KOPT-K1 (cell line): ENCODE data around the gene SLC2A11.
"Not testable (repeated sequence)": the region's sequence is repeated elsewhere in the genome, so short reads cannot be mapped to it uniquely, and the experiment has no call there.

Experiments used
- H3K27ac ChIP-seq: fragments of 200-600 bp; sonication (generic); 2 replicates; pipeline ENCODE4 v1.5.1; 2016; ENCODE audit warnings: antibody characterized with exemption, mild to moderate bottlenecking, low read depth, low read length; ENCODE audit not compliant: poor library complexity, severe bottlenecking
- H3K36me3 ChIP-seq: fragments of 200-600 bp; sonication (generic); 2 replicates; pipeline ENCODE4 v1.5.1; 2017; ENCODE audit warnings: antibody characterized with exemption, mild to moderate bottlenecking, low read length, moderate library complexity; ENCODE audit not compliant: insufficient read depth
- H3K9me3 ChIP-seq: fragments of 200-600 bp; sonication (generic); 2 replicates; pipeline ENCODE4 v1.5.1; 2017; ENCODE audit warnings: antibody characterized with exemption, low read length, mild to moderate bottlenecking; ENCODE audit not compliant: insufficient read depth, poor library complexity, severe bottlenecking

SLC2A11 gene

GRCh38 chr22:23849009-23850006 lies 8.4 kb upstream of the SLC2A11 start:
- H3K9me3 ChIP-seq, result no peaks in the 10 kb centered on the region
- H3K36me3 ChIP-seq, result no peaks in the 10 kb centered on the region
- H3K27ac ChIP-seq, result no peak overlapping the region

- Histone ChIP-seq H3K36me3 (no peaks in the 10 kb centered on the region), H3K9me3 (no peaks in the 10 kb centered on the region), H3K27ac (no peak overlapping the region)
These were observed 7.5 kb upstream of the SLC2A11 start for GRCh38 chr22:23850136-23850611.

- Histone ChIP-seq H3K27ac (peak overlapping the region; percentile 80), H3K36me3 (no peaks in the 10 kb centered on the region), H3K9me3 (no peaks in the 10 kb centered on the region)
These were observed 712 bp upstream of the SLC2A11 start for GRCh38 chr22:23856721-23857605.

GRCh38 chr22:23858484-23858815 lies 775 bp downstream of the SLC2A11 start:
- Histone ChIP-seq H3K36me3 (no peaks in the 10 kb centered on the region), H3K27ac (peak overlapping the region; percentile 80), H3K9me3 (no peaks in the 10 kb centered on the region)

GRCh38 chr22:23859201-23859600 lies 1.5 kb downstream of the SLC2A11 start:
- H3K27ac ChIP-seq, result no peak overlapping the region
- H3K9me3 ChIP-seq, result no peaks in the 10 kb centered on the region
- no peaks in the 10 kb centered on the region for H3K36me3 ChIP-seq

GRCh38 chr22:23860187-23860586 lies 2.5 kb downstream of the SLC2A11 start:
- not testable (repeated sequence) for H3K36me3 ChIP-seq, H3K9me3 ChIP-seq, H3K27ac ChIP-seq

- Histone ChIP-seq H3K27ac (no peak overlapping the region), H3K36me3 (no peaks in the 10 kb centered on the region), H3K9me3 (no peaks in the 10 kb centered on the region)
These were observed 4.4 kb downstream of the SLC2A11 start for GRCh38 chr22:23862103-23862502.

- not testable (repeated sequence) for H3K9me3 ChIP-seq, H3K27ac ChIP-seq, H3K36me3 ChIP-seq
These were observed 7.0 kb downstream of the SLC2A11 start for GRCh38 chr22:23864499-23865154.

- H3K27ac ChIP-seq, result no peak overlapping the region
- peaks cover 14% of the 10 kb centered on the region; the same call in 1 of the 2 replicates for H3K36me3 ChIP-seq
- H3K9me3 ChIP-seq, result no peaks in the 10 kb centered on the region
These were observed 10.9 kb downstream of the SLC2A11 start for GRCh38 chr22:23868580-23868979.

- H3K9me3 ChIP-seq, result no peaks in the 10 kb centered on the region
These were observed 17.2 kb downstream of the SLC2A11 start for GRCh38 chr22:23874871-23875270.

GRCh38 chr22:23875801-23876200 lies 18.1 kb downstream of the SLC2A11 start:
- Histone ChIP-seq H3K36me3 (no peaks in the 10 kb centered on the region), H3K9me3 (no peaks in the 10 kb centered on the region)

More at GRCh38 chr22:23874871-23875270, 17.2 kb downstream of the SLC2A11 start:
- Histone ChIP-seq H3K36me3 (peaks cover 5% of the 10 kb centered on the region; the same call in 1 of the 2 replicates), H3K27ac (no peak overlapping the region)

GRCh38 chr22:23877566-23877965 lies 19.9 kb downstream of the SLC2A11 start:
- H3K27ac ChIP-seq, result no peak overlapping the region
- no peaks in the 10 kb centered on the region for H3K36me3 ChIP-seq
- no peaks in the 10 kb centered on the region for H3K9me3 ChIP-seq

More at GRCh38 chr22:23875801-23876200, 18.1 kb downstream of the SLC2A11 start:
- no peak overlapping the region for H3K27ac ChIP-seq

GRCh38 chr22:23878219-23878618 lies 20.5 kb downstream of the SLC2A11 start:
- H3K36me3 ChIP-seq, result no peaks in the 10 kb centered on the region
- no peaks in the 10 kb centered on the region for H3K9me3 ChIP-seq
- H3K27ac ChIP-seq, result no peak overlapping the region

- H3K9me3 ChIP-seq, result no peaks in the 10 kb centered on the region
These were observed 24.7 kb downstream of the SLC2A11 start for GRCh38 chr22:23882370-23882769.

GRCh38 chr22:23883658-23884057 lies 26.0 kb downstream of the SLC2A11 start:
- Histone ChIP-seq H3K27ac (no peak overlapping the region), H3K36me3 (no peaks in the 10 kb centered on the region), H3K9me3 (no peaks in the 10 kb centered on the region)

More at GRCh38 chr22:23882370-23882769, 24.7 kb downstream of the SLC2A11 start:
- Histone ChIP-seq H3K36me3 (no peaks in the 10 kb centered on the region), H3K27ac (no peak overlapping the region)
